NCI-H2171 (cell line): ENCODE measurements around the gene MAJIN.

ENCODE experiments used
- DNase-seq: peaks from one replicate; lab custom pipeline; 2025; lab: John Stamatoyannopoulos, UW

The MAJIN gene

DNA sequence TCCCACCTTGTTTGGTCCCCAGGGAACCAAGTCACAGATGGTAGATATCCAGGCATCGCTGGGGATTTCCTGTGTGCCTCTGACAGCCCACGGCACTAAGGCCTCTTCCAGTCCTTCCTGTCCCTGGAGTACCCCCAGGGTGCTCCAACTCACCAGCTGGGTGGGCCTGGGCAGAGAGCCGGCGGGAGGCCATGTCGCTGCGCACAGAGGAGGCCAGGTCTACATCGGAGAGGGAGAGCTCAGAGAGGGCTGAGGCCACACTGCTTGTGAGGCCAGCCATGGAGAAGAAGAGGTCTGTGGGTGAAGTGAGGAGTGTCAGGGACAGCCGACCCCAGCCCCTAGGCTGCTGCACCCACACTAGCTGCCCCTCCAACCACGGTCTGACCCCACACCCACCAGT, 60.2 kb downstream of the MAJIN start:
- DNase-seq = no peak

DNA sequence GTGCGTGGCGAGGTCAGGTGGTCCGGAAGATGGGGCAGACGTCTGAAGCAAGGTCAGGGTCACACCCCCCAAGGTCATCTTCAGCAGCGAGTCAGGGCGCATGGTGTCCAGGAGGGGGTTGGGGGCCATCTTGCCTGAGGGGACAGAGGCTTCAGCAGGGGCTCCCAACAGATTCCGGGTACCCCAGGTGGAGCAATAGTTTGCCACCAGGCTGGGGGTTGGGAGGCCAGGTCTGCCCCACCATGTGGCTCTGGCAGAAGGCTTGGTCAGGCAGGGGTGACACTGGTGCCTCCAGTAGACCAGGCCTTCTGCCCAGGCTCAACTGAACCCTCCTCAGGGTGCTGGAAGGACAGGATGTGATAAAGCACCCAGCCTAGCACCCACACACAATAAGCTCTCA, 60.8 kb downstream of the MAJIN start:
- DNase-seq = no peak

- no peak for DNase-seq
Observed at GRCh38 chr11:64910451-64911093, 61.3 kb downstream of the MAJIN start.

GRCh38 chr11:64909653-64910343, 62.1 kb downstream of the MAJIN start:
- no peak for DNase-seq

- DNase-seq = no peak
Observed at GRCh38 chr11:64908766-64909165, 63.1 kb downstream of the MAJIN start.

- DNase-seq = no peak
Observed at GRCh38 chr11:64906314-64906635, 65.6 kb downstream of the MAJIN start.

DNA sequence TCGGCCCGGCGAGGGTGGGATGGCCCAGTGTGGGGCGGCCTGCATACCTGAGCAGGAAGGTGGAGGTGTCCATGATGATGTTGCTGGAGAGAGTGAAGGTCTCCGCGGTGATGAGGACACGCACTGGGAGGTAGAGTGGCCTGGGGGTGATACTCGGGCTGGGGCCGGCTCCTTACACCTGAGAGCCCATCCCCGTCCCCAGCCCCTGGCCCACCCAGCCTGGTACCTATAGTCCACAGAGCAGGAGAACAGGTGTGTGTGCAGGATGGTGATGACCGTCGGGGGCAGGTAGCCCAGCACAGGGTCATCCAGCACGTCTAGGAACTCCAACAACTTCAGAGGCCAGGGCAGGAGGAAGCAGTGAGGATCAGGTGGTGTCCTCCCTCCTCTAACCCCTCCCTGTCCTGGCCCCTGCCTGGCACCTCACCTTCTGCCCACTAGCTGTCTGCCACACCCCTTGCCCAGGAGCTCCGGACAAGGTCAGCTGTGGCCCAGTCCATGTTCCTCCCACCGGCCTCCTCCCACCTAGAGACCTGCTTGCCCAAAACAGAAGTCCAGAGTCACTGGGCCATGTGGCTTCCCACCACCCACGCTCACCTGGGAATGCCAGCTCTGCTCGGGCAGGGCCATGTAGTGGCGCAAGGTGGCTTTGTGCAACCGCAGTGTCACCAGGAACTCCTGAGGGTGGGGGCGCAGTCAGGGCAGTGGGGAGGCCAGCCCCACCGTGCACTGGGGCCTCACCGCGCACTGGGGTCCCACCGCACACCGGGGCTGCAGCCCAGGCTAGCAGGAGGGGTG, 66.2 kb downstream of the MAJIN start:
- no peak for DNase-seq

DNA sequence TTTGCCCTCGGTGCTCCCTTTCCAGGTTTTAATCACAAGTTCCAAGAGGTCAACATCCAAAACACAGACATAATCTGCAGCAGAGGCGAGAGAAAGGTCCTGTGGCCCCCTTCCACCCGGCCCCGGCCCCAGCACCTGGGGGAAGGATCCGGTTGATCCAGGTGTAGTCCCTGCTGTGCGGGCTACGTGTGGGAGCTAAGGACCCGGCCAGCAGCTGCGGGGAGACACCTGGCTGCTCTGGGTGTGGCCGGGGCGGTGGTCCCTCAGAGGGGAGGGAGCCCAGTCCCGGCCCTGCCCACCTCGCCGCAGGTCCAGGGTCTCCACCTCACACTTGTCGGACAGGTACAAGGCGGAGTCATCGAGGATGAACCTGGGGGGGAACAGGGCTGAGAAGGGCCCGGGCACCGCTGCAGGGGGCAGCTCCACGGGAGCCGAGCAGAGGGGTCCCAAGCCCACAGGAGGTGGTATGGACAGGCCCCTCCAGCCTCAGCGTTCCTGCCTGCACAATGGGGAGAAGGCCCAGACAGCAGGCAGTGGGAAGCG, 68.5 kb downstream of the MAJIN start:
- DNase-seq = no peak

- DNase-seq = no peak
Observed at GRCh38 chr11:64902102-64902900, 69.6 kb downstream of the MAJIN start.

DNA sequence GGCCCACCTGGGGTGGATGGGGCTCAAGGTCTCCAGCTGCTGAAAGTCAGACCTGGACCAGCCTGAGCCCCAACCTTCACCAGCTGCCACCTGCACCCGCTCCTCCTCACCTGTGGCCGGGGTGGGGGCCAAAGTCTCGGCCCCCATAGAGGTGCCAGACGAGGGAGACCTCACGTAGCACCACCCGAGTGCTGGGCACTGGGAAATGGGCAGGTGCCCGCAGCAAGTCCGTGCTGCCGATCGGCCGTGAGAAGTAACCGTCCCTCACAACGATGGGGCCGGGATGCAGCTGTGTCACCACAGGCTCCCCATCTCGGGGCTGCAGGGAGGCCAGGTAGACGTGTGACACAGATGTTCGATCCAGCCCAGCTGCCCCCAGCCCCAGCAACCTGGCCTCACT, 71.1 kb downstream of the MAJIN start:
- no peak for DNase-seq

- DNase-seq = no peak
Observed at GRCh38 chr11:64900263-64900678, 71.6 kb downstream of the MAJIN start.

DNA sequence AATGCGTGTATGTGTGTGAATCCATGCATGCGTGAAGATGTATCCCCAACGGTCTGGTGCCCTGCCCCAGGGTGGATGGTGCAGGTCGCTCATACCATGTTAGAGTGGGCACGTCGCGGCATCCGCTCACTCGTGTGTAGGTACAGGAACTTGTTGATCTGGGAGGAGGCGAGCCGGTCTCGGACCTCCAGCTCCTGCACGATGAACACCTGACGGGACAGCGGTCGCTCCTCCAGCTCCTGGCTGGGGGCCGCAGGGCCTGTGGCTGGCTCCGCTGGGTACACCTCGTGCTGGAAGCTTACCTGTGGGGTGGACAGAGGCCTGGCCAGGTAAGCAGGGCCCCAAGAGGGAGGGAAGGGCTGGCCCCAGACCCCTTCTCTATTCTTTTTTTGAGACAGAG, 73.4 kb downstream of the MAJIN start:
- DNase-seq = no peak

- DNase-seq = no peak
Observed at GRCh38 chr11:64898076-64898445, 73.8 kb downstream of the MAJIN start.

- no peak for DNase-seq
Observed at GRCh38 chr11:64897381-64898075, 74.4 kb downstream of the MAJIN start.

DNA sequence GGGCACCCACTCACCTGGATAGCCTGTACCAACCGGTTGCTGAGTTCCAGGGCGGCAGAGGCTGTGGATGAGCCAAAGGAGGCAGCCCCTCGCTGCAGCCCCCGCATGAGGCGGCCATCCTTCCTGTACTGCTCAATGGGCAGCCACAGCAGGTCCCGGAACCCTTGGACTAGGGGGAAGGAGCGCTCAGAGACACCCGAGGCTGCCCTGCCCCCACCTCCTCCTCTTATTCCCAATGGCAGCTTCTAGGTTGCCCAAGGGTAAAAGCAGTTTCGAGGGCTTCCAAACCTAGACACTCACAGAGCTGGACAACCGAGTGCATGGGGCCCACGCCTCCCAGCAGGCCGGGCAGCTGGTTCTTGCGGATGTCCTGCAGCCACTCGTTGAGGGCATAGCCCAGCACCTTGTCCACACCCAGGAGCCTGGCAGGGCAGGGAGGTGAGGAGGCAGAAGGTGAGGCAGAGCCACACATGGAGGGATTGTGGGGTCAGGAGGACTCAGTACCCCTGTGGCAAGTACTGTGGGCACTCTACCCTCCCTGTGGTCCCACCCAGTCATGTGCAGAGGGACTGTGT, 75.4 kb downstream of the MAJIN start:
- DNase-seq = no peak

DNA sequence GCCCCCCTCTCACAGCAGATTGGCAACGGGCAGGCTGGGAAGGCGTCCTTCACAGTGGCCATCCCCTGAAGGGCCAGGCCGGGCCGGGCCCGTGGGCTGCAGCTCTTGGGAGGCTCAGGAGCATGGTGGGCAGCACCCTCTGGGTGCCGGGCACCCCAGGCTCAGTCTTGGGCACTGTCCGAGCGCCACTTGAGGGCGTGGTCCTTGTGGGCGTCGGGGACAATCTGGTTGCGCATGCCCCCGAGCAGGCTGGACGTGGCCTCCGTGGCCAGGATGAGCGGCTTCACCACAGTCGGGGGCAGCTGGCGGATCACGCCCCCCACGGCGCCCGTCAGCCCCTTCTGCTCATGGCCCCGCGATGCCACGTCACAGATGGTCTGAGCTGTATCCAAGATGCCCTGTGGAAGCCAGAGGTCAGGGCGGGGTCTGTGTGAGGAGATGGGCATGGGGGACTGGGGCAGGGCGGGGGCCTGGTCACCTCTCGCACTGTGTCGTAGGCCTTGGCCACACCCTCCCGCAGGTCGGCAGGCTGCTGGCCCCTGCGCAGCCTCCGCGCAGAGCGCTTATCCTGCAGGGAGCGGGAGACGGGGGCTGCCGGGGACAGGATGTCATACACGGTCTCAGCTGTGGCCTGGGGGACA, 77.0 kb downstream of the MAJIN start:
- no peak for DNase-seq

DNA sequence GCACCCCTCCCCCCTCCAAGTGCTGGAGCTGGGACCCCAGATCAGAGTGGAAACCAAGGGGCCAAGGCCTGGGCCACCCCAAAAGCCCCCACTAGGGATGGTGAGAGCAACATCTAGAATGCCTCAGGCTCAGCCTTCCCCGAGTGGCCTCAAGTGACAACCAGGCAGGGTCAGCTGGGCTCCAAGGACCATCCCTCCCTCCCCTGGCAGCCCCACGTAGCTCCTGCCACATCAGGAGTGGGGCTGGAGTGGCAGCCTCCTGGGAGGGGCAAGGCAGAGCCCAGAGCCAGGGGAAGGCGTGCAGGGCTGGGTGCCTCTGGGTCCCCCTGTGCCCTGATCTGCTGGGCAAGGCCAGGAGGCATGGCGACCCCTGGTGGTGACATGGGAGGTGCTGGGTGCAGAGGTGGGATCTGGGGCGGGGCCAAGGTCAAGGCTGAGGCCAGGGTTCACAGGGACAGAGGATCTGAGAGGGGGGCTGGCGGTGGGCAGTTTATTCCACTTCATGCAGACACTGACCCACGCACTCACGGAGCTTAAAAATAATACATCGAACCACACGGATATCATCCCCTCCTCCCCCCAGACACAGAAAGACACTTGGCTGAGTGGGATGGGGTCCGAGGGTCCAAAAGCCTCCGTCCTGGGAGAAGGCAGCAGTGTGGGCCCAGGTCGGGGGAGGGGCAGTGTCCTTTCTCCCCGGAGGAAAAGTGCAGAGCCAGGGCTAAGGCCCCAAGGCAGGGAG, 77.7 kb downstream of the MAJIN start:
- DNase-seq = peak; percentile 41

DNA sequence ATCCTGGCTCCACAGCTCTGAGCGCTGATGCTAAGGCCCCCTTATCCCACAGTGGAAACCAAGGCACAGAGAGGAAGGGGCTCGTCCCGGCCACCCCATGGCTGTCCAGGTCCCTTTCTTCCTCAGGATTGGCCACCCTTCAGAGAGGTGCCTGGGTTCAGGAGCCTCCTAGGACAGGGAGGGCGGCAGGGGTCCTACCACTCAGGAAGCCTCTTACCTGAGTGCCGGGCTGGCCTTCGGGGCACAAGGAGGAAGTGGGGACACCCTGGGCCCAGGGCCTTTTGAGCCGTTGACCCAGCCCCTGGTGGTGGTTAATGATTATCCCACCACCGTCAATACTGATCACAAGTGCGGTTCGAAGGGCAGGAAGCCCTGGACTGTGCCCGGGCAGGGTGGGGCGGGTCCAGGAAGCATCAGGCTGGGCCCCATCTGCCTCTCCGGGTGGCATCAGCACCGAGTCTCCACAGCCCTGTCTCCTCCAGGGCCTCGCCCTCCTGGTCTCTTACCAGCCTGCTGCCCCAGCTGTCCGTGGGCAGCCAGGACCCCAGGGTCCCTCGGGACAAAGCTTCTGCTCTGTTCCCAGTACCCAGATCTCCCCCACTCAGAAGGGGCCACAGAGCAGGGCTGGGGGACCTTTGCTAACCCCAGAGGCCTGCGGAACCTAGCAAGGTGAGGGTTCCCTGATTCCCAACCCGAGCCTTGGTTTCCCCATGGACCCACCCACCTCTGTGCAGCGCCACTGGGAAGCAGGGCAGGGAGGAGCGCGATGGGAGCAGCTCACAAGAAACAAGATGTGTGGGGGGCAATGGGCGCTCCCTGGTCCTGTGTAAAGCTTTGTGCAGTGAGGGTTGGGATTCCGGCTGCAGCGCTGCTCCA, 78.5 kb downstream of the MAJIN start:
- no peak for DNase-seq

DNA sequence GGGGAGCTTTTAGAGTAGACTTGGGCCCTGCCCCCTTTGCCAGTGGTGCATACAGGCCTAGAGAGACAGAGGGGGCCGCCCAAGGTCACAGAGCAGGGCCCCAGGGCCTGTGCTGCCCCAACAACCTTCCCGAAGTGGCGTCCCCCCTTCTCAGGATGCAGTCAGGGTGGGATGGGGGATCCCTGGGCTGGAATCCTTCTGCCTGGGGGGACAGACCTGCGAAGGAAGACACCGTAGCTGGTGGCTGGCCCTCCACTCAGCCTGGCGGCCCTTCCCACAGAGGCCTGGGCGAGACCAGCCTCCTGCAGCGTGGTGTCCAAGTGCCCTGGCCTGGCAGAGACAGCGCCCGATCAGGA, 79.1 kb downstream of the MAJIN start:
- DNase-seq = no peak
